Activated CD4-positive, alpha-beta T cell treated with anti-CD3 and anti-CD28 coated beads, Interleukin-2, amount 10 ng/mL, durations not matched to agents 24 days and 14 days (primary cell): ENCODE results near the gene AKR1C1. TPM values are rescaled to one million over a fixed set of nuclear protein-coding genes. Genes with fewer than 3 reads are reported as not detected.
"Not testable (repeated sequence)": the region's sequence is repeated elsewhere in the genome, so short reads cannot be mapped to it uniquely, and the experiment has no call there.

Experiments used
- DNase-seq: peaks from one replicate; pipeline ENCODE4 v3.0.0; 2022
- H3K27ac Mint-ChIP-seq: one replicate; pipeline ENCODE4 v1.8.0; 2022; ENCODE audit warnings: mild to moderate bottlenecking, mixed read lengths
- H3K27me3 Mint-ChIP-seq: one replicate; pipeline ENCODE4 v1.8.0; 2022; ENCODE audit warnings: mixed read lengths
- H3K36me3 Mint-ChIP-seq: one replicate; pipeline ENCODE4 v1.8.0; 2022; ENCODE audit warnings: low read depth, mild to moderate bottlenecking, mixed read lengths
- H3K4me1 Mint-ChIP-seq: one replicate; pipeline ENCODE4 v1.8.0; 2021; ENCODE audit warnings: mixed read lengths
- H3K4me3 Mint-ChIP-seq: one replicate; pipeline ENCODE4 v1.8.0; 2022; ENCODE audit warnings: mild to moderate bottlenecking, moderate library complexity, mixed read lengths
- H3K9me3 Mint-ChIP-seq: one replicate; pipeline ENCODE4 v1.8.0; 2021; ENCODE audit warnings: mixed read lengths
- intact Hi-C: fragments of 100-400 bp; cut with micrococcal nuclease; formaldehyde crosslinking; loops from one replicate; pipeline ENCODE4 v1.15.1; 2023
- total RNA-seq: library from RNA; stranded (reverse); gene quantifications from 2 replicates; pipeline ENCODE4 v1.2.3, GENCODE V29; 2022

AKR1C1 gene
- total RNA-seq, 1 donor from 2014 or later: 1.0 TPM

DNA sequence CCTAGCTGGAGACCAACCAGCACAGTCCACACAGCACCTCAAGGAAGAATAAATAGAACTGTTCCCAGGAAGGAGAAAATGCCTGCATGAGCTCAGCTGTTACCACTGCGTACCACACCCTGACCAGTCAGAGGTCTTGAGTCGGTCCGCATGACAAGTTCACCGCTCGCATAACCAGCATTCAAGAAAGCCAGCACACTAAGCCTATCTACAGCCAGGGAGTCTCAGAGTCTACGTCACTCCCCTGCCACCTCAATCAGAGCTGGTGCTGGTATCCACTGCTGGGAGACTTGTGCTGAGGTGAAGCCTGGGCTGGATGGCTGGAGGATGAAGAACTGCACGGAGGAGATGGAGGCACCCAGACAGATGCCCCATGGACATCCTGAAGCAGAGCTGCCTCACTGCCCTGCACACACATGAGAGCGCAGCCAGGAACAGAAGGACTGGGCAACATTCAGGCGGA is 19.6 kb downstream of the AKR1C1 start:
- no peak overlapping the region for H3K4me3 Mint-ChIP-seq
- H3K4me1 Mint-ChIP-seq: no peaks in the 10 kb centered on the region
- no peaks in the 10 kb centered on the region for H3K27me3 Mint-ChIP-seq
- H3K27ac Mint-ChIP-seq: no peak overlapping the region
- H3K36me3 Mint-ChIP-seq: no peaks in the 10 kb centered on the region
- intact Hi-C loops: loop anchor here (1.0 kb wide), 1 partner anchor 133 kb away; no protein-coding TSS in a partner anchor
- H3K9me3 Mint-ChIP-seq: no peaks in the 10 kb centered on the region
- no peak for DNase-seq

DNA sequence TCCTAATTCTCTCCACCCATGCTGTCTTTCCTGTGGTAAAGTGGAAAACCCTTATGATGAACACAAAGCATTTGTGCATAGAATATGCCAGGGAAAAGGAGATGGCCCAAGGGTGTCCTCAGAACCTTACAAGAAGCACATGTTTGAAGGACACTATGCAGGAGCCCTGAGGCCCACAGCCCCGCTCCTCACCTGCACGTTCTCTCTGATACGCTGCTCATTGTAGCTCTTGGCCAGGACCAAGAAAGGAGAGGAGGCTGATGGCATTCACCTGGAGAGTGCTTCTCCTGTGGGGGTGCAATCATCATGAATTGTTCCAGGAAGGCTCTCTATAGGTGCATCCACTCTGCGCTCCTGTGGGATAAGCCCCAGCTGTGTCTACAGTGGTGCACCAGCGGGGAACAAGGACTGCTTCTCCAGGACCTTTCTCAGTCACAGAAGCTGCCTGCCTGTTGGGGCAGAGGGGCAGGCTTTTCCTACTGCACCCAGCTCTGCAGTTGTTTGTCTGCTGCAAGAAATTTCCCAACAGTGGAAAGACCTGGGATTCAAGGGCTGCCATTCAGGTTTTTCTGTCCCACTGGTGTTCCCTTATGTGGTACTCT is 20.5 kb downstream of the AKR1C1 start:
- H3K27ac Mint-ChIP-seq: no peak overlapping the region
- intact Hi-C loops: no loop called here
- H3K4me3 Mint-ChIP-seq: no peak overlapping the region
- H3K27me3 Mint-ChIP-seq: no peaks in the 10 kb centered on the region
- H3K4me1 Mint-ChIP-seq: no peaks in the 10 kb centered on the region
- DNase-seq: no peak
- H3K9me3 Mint-ChIP-seq: no peaks in the 10 kb centered on the region
- H3K36me3 Mint-ChIP-seq: no peaks in the 10 kb centered on the region

DNA sequence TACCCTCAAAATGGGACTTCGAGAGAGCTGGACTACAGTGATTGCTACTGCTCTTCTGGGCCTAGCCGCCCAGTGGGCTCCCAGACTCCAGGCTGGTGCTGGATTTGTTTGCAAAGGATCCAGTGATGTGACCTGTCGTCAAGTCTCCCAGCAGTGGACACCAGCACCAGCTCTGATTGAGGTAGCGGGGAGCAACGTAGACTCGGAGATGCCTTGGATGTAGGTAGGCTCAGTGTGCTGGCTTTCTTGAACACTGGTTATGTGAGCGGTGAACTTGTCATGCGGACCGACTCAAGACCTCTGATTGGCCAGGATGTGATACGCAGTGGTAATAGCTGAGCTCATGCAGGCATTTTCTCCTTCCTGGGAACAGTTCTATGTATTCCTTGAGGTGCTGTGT is 21.0 kb downstream of the AKR1C1 start:
- no peak overlapping the region for H3K27ac Mint-ChIP-seq
- H3K4me1 Mint-ChIP-seq: no peaks in the 10 kb centered on the region
- no peak for DNase-seq
- no peaks in the 10 kb centered on the region for H3K36me3 Mint-ChIP-seq
- intact Hi-C loops: no loop called here
- no peaks in the 10 kb centered on the region for H3K27me3 Mint-ChIP-seq
- no peaks in the 10 kb centered on the region for H3K9me3 Mint-ChIP-seq
- no peak overlapping the region for H3K4me3 Mint-ChIP-seq

DNA sequence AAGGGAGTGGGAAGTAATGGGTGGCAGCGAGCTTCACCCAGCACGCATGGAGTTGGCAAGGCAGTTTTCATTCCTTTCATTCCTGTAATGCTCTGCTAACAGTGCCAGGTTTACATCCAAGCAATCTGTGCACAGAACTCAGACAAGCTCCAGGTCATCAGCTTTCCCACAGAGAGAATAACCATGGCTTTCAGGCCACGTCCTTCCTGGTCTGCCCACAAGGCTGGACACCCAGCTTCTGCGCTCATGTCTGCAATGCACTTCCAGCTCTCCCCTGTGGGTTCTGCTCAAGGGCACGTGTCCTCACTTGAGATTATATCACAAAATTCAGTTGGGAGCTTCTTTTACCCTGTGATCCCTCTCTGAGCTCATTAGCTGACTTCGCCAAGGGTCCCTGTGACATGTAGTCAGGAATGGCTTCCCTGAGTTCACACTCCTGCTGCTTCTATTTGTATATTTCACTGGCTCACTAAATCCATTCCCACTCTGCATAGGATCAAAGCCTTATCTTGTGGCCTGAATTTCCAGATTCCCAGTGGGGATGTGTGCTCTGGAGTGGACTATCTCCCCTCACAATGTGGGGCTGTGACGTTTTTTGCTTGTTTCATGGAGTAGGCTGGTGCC is 21.9 kb downstream of the AKR1C1 start:
- DNase-seq: no peak
- Mint-ChIP-seq H3K27me3 (no peaks in the 10 kb centered on the region), H3K4me1 (no peaks in the 10 kb centered on the region), H3K9me3 (no peaks in the 10 kb centered on the region), H3K27ac (no peak overlapping the region), H3K36me3 (no peaks in the 10 kb centered on the region), H3K4me3 (no peak overlapping the region)
- intact Hi-C loops: no loop called here

DNA sequence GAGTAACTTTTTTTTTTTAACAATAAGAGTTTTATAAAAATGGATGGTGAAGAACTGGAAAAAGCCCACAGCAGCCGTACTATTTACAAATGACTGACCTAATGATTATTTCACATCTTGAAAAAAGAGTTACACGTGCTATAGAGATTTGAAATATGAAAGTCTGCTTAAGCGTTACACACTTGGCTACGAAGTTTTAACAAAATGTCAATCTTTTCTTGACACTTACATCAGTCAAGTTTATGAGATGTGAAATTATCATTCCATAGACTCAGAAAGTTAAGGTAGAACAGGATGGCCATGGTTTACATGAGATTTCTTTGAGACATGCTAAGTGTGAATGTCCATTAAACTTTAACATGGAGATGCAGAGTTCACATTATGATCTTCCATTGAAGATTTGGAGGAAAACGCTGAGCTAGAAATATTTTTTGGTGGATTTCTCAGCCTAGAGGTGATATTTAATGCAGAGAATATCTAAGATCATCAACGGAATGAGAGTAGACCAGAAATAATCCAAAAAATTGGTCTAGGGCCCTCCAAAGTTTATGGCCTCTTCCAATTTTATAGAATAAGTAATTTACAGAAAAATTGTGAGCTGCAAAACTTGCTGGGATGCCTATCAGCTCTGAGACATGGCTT is 24.9 kb downstream of the AKR1C1 start:
- H3K4me1 Mint-ChIP-seq, H3K4me3 Mint-ChIP-seq, H3K27ac Mint-ChIP-seq, DNase-seq, intact Hi-C loops, H3K9me3 Mint-ChIP-seq, H3K36me3 Mint-ChIP-seq, H3K27me3 Mint-ChIP-seq: not testable (repeated sequence)

DNA sequence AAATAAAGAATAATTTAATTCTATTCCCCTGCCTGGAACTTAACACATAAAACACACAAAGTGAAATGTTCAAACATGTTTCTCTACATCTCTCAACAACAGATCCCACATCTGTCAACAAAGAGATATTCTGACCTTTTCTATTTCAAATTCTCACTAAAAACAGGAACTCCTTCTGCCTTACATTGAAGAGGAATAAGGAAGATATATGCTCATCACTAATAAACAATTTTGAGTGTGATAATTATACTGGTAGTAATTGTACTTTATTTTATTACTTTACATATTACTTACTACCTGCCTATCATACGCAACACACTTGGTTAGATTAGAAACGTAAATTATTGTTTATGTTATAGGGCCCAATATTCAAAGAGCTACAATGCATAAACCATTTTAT is 27.0 kb downstream of the AKR1C1 start:
- Mint-ChIP-seq H3K4me1 (no peaks in the 10 kb centered on the region), H3K27me3 (no peaks in the 10 kb centered on the region), H3K4me3 (no peak overlapping the region), H3K9me3 (no peaks in the 10 kb centered on the region), H3K36me3 (no peaks in the 10 kb centered on the region), H3K27ac (no peak overlapping the region)
- no peak for DNase-seq
- intact Hi-C loops: no loop called here

DNA sequence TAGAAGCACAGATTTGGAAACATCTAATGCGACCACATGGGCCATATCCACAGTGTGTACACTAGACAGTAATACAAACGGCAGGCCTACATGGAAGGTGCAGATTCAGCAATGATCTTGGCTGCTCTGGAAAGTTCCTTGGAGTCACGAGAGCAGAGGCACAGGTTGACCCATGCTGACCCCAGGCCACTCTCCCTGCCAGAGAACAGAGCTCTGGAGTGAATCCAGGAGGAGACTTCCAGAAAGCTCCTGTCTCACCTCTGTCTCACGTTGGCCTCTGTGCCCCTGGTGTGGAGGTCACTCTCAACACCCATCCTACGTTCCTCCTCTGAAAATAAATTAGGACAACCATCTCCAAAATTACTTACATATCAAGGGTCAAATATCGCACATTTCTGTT is 28.2 kb downstream of the AKR1C1 start:
- H3K27ac Mint-ChIP-seq, H3K9me3 Mint-ChIP-seq, H3K36me3 Mint-ChIP-seq, intact Hi-C loops, DNase-seq, H3K27me3 Mint-ChIP-seq, H3K4me3 Mint-ChIP-seq, H3K4me1 Mint-ChIP-seq: not testable (repeated sequence)

DNA sequence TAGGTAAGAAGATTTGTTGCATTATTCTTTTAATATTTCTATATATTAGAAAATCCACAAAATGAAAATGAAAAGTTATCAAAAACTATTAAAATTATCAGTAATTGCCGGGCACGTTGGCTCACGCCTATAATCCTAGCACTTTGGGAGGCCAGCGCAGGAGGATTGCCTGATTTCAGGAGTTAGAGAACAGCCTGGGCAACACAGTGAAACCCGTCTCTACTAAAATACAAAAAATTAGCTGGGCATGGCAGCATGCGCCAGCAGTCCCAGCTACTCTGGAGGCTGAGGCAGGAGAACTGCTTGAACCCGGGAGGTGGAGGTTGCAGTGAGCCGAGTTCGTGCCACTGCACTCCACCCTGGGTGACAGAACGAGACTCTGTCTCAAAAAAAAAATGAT is 29.3 kb downstream of the AKR1C1 start:
- H3K36me3 Mint-ChIP-seq, H3K27me3 Mint-ChIP-seq, H3K9me3 Mint-ChIP-seq, H3K4me3 Mint-ChIP-seq, H3K4me1 Mint-ChIP-seq, intact Hi-C loops, H3K27ac Mint-ChIP-seq, DNase-seq: not testable (repeated sequence)

DNA sequence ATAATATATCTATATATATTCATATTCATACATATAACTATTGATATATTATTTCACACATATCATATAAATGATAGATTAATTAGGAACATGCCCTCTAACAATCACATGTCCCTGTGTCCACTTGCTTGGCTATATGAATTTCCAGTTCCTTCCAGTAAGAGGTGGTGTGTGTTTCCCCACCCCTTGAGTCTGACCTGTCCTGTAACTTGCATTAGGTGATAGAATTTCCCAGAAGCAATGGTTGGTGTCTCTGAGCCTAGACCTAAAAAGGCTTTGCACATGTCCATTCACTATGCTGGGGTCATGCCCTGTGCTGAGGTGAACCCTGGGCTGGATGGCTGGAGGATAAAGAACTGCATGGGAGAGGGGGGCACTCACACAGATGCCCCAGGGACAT is 31.0 kb downstream of the AKR1C1 start:
- H3K36me3 Mint-ChIP-seq, H3K9me3 Mint-ChIP-seq, H3K27ac Mint-ChIP-seq, H3K4me1 Mint-ChIP-seq, intact Hi-C loops, H3K4me3 Mint-ChIP-seq, H3K27me3 Mint-ChIP-seq, DNase-seq: not testable (repeated sequence)

DNA sequence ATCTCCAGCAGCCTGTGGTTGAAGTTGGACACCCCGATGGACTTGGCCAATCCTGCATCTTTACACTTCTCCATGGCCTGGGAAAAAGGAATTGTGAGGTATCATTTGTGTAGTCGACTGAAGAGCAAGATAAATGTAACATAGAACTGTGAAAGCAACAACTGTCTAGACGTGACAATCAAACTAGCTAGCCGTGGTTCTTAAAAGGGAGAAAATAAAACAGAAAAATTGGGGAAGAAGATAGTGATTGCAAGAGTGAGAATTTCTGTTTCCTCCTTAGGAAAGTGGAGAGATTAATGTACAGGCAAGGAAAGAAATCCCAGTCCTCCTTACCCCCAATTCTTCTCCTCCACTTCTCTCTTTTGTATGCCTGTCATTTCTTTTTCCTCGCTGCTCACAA is 35.5 kb downstream of the AKR1C1 start:
- intact Hi-C loops: no loop called here
- H3K4me3 Mint-ChIP-seq: no peak overlapping the region
- no peak overlapping the region for H3K27ac Mint-ChIP-seq
- no peaks in the 10 kb centered on the region for H3K27me3 Mint-ChIP-seq
- no peaks in the 10 kb centered on the region for H3K9me3 Mint-ChIP-seq
- H3K4me1 Mint-ChIP-seq: no peaks in the 10 kb centered on the region
- no peaks in the 10 kb centered on the region for H3K36me3 Mint-ChIP-seq
- DNase-seq: peak; percentile 2

DNA sequence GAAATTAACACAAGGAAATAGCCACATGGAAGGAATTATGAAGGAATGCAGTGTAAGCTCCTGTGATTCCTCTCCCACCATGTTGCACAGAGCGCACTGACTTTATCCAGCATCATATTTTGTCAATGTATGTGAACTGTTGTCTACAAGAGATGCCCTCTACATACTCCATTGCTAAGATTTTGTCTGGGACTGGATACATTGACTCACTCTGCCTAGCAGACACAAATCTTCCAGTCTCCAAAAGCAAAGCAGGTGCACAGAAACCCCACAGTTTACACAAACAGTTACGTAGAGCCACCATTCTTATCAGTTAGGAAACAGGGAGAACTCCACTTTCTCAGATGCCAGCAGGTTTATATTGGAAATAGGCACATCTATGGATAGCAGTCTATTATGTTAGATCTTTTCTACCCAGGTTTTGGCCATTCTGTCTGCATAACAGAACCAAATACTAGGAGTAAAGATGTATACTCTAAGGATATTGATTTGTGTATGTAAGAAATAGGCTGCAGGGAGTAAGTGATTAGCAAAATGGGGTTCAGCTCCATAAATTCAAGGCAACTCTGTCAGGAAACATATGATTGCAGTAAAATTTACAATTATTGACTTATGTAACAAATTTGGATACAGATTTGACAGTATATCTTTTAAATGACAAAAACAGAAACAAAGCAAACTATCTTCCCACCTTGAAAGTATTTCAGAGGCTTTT is 39.0 kb downstream of the AKR1C1 start:
- H3K4me3 Mint-ChIP-seq: no peak overlapping the region
- H3K27ac Mint-ChIP-seq: no peak overlapping the region
- no peaks in the 10 kb centered on the region for H3K9me3 Mint-ChIP-seq
- intact Hi-C loops: no loop called here
- peak; percentile 6 for DNase-seq
- H3K27me3 Mint-ChIP-seq: no peaks in the 10 kb centered on the region
- H3K36me3 Mint-ChIP-seq: no peaks in the 10 kb centered on the region
- H3K4me1 Mint-ChIP-seq: no peaks in the 10 kb centered on the region

DNA sequence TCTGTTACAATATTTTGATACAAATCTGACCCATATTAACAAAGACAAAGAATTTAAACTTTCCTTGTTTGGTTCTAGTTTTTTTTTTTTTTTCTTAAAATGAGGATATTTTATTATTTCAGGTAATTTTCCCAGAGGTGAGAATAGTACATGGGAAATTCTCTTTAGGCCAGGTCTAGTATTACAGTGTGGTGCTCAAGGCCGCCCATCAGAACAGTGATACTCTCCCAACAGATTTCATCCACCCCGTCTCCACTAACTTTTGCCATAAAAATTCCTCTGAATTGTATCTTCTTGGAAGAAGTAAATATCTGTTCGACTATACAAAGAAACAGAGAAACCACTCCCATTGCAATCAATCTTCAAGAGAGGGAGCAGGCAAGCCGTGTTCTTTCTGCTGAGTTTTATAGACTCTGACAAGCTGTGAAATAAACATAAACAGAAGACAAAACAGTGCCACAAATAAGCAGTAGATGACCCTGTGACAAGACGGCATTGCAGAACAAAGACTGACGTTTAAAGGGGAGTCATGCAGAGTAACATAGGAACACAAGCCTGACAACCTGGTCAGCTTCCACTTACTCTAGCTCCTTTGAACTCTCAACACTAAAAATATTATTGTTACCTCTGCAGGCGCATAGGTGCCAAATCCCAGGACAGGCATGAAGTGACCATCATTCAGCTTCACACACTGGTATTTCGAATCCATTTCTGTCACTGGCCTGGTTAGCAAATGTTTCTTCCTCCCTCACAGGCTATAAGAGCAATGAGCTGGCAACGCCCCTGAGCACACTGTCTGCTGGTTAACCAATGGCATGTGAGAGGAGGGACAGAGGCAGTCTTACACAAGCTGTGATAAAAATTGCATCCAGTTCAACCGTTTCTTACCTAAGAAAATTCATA is 40.2 kb downstream of the AKR1C1 start, which contains the start of gene AKR1C2:
Gene AKR1C2 (minus strand): TSS at position 731 of the 903 bp plus-strand sequence. CDS start 22 bp downstream, at position 709.
- H3K4me3 Mint-ChIP-seq, H3K27me3 Mint-ChIP-seq, H3K9me3 Mint-ChIP-seq, H3K36me3 Mint-ChIP-seq, H3K4me1 Mint-ChIP-seq, H3K27ac Mint-ChIP-seq, DNase-seq, intact Hi-C loops: not testable (repeated sequence)

DNA sequence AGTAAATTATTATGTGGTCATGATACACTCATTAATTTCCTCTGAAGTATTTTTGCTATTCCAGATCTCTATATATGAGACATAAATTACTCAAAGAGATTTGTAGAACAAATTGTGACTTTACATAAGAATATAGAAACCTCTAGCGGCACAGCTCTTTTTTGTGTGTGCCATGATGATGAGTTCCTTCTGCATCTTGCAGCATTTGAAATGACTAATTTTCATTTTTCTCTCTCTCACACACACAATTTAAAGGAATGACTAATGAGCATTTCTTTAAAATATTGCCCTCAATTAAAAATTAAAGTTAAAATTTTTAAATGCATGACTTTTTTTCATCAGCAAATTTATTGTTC is 40.8 kb downstream of the AKR1C1 start:
- DNase-seq, H3K36me3 Mint-ChIP-seq, H3K4me1 Mint-ChIP-seq, H3K4me3 Mint-ChIP-seq, H3K27ac Mint-ChIP-seq, H3K27me3 Mint-ChIP-seq, H3K9me3 Mint-ChIP-seq, intact Hi-C loops: not testable (repeated sequence)
